Panc1 (cell line): ENCODE results near the gene HAUS1. TPM values are rescaled to one million over a fixed set of nuclear protein-coding genes. Genes with fewer than 3 reads are reported as not detected.
"Not testable (repeated sequence)": the region's sequence is repeated elsewhere in the genome, so short reads cannot be mapped to it uniquely, and the experiment has no call there.

ENCODE experiments used
- ATAC-seq: fragments of 200-7000 bp; cut with Tn5 transposase; 2 replicates; pipeline ENCODE4 v1.9.1; 2020; ENCODE audit warnings: mild to moderate bottlenecking, moderate library complexity
- BruUV-seq: library from RNA; stranded (reverse); fragments of 400-500 nt; replicated peaks from 2 replicates; lab custom pipeline; 2021; lab: Mats Ljungman, UMichigan
- CTCF ChIA-PET: fragments of 300-600 bp; sonication (Branson Sonifier 250); formaldehyde crosslinking; loops from one replicate; lab custom pipeline; 2022; ENCODE audit warnings: antibody characterized with exemption; lab: Charles Lee
- POLR2A ChIA-PET: fragments of 300-600 bp; sonication (Branson Sonifier 250); formaldehyde crosslinking; loops from one replicate; lab custom pipeline; 2022; ENCODE audit warnings: antibody characterized with exemption; lab: Charles Lee
- DNase-seq: peaks from one replicate; pipeline ENCODE4 v3.0.0-alpha.2; 2010; ENCODE audit warnings: low read depth, low spot score
- H3K27ac ChIP-seq: 2 replicates; pipeline ENCODE4 v1.5.1; 2011; ENCODE audit warnings: mild to moderate bottlenecking, low read length, inconsistent platforms
- H3K27me3 ChIP-seq: fragments of 200-500 bp; sonication (Bioruptor generic); 2 replicates; pipeline ENCODE4 v1.6.0; 2014; ENCODE audit warnings: low read length, inconsistent platforms; ENCODE audit not compliant: control insufficient read depth, insufficient read depth
- H3K36me3 ChIP-seq: fragments of 200-500 bp; sonication (Bioruptor generic); 2 replicates; pipeline ENCODE4 v1.5.1; 2014; ENCODE audit warnings: inconsistent platforms, mild to moderate bottlenecking, low read length, moderate library complexity; ENCODE audit not compliant: control insufficient read depth, insufficient read depth
- H3K4me1 ChIP-seq: 2 replicates; pipeline ENCODE4 v1.5.1; 2011; ENCODE audit warnings: inconsistent platforms, mild to moderate bottlenecking, low read length, moderate library complexity; ENCODE audit not compliant: control insufficient read depth, insufficient read depth
- H3K4me3 ChIP-seq, 2 experiments: 2 replicates each; pipeline ENCODE4 v1.5.1; 2011 to 2012; ENCODE audit warnings: low read depth in 2 of 2, low read length in 2 of 2, mild to moderate bottlenecking in 2 of 2, inconsistent platforms in 1 of 2, moderate library complexity in 1 of 2
- H3K9me3 ChIP-seq: fragments of 200-500 bp; sonication (Bioruptor generic); 2 replicates; pipeline ENCODE4 v1.5.1; 2014; ENCODE audit warnings: low read depth, mild to moderate bottlenecking, inconsistent platforms, low read length, moderate library complexity; ENCODE audit not compliant: control insufficient read depth, insufficient read depth
- CTCF ChIP-seq: fragments of 450-650 bp; IDR thresholded peaks from 2 replicates; pipeline ENCODE4 v1.5.1; 2017; ENCODE audit warnings: mild to moderate bottlenecking
- POLR2AphosphoS5 ChIP-seq: IDR thresholded peaks from 2 replicates; pipeline ENCODE4 v1.6.1; 2012; ENCODE audit warnings: mild to moderate bottlenecking, low read depth, low read length, moderate library complexity
- REST ChIP-seq, 2 experiments: IDR thresholded peaks; 2 replicates each; pipeline ENCODE4 v1.6.1; 2011 to 2012; ENCODE audit warnings: low read depth in 2 of 2, control low read depth in 1 of 2, low read length in 1 of 2, mild to moderate bottlenecking in 1 of 2, moderate library complexity in 1 of 2; ENCODE audit not compliant: insufficient read depth in 1 of 2
- SIN3A ChIP-seq: IDR thresholded peaks from 2 replicates; pipeline ENCODE4 v1.6.1; 2012; ENCODE audit warnings: low read depth, mild to moderate bottlenecking, low read length, moderate library complexity, borderline replicate concordance; ENCODE audit not compliant: insufficient read depth
- TCF7L2 ChIP-seq: IDR thresholded peaks from 2 replicates; pipeline ENCODE4 v1.6.1; 2011; ENCODE audit warnings: mild to moderate bottlenecking, low read depth, low read length, inconsistent platforms
- in situ Hi-C: cut with HindIII; loops from 2 replicates; pipeline ENCODE4 v1.10.0; 2016; ENCODE audit warnings: low sequenced_read_pairs, low pct_unique_long_range_greater_than_20kb
- intact Hi-C: fragments of 100-400 bp; cut with micrococcal nuclease; formaldehyde crosslinking; loops from one replicate; pipeline ENCODE4 v1.10.0; 2022; ENCODE audit not compliant: unreplicated experiment
- total RNA-seq: library from RNA; stranded (reverse); gene quantifications from one replicate; pipeline ENCODE4 v1.2.1, GENCODE V29; 2021; ENCODE audit not compliant: unreplicated experiment

HAUS1 gene
- total RNA-seq, 1 experiment from 2014 or later, result 28.4 TPM

- no peak for ATAC-seq
These were observed 24.0 kb upstream of the HAUS1 start for GRCh38 chr18:46080156-46080555.

GRCh38 chr18:46084431-46084830 lies 19.8 kb upstream of the HAUS1 start:
- H3K27me3 ChIP-seq, result no peaks in the 10 kb centered on the region
- H3K4me3 ChIP-seq, result no peak overlapping the region
- H3K27ac ChIP-seq, result no peak overlapping the region
- peaks cover 26% of the 10 kb centered on the region for H3K36me3 ChIP-seq
- TSS peak; percentile 34 for BruUV-seq
- H3K4me1 ChIP-seq, result no peaks in the 10 kb centered on the region
- in situ Hi-C loops (no loop called here), intact Hi-C loops (no loop called here)
- ChIA-PET CTCF (no interaction called here), POLR2A (no interaction called here)
- no peak for TF ChIP-seq SIN3A
- TF ChIP-seq TCF7L2, result no peak
- no peak for TF ChIP-seq POLR2AphosphoS5
- TF ChIP-seq CTCF, result no peak
- no peak for TF ChIP-seq REST (IDR thresholded peaks at IDR 0.05; ENCODE audit: insufficient read depth in 1 of 2, low read depth in 2 of 2, low read length in 1 of 2)
- H3K9me3 ChIP-seq, result no peaks in the 10 kb centered on the region
- DNase-seq (no peak), ATAC-seq (no peak)

More at GRCh38 chr18:46080156-46080555, 24.0 kb upstream of the HAUS1 start:
- BruUV-seq, result no TSS peak
- H3K9me3 ChIP-seq, result no peaks in the 10 kb centered on the region
- in situ Hi-C loops, result no loop called here
- CTCF ChIA-PET, result no interaction called here
- H3K27me3 ChIP-seq, result no peaks in the 10 kb centered on the region
- H3K4me1 ChIP-seq, result no peaks in the 10 kb centered on the region
- H3K4me3 ChIP-seq, result no peak overlapping the region
- intact Hi-C loops, result no loop called here
- DNase-seq, result no peak
- TF ChIP-seq REST (IDR thresholded peaks at IDR 0.05; ENCODE audit: insufficient read depth in 1 of 2, low read depth in 2 of 2, low read length in 1 of 2) (no peak), TCF7L2 (no peak), SIN3A (no peak), CTCF (no peak), POLR2AphosphoS5 (no peak)
- H3K36me3 ChIP-seq, result peaks cover 15% of the 10 kb centered on the region; the same call in 1 of the 2 replicates
- H3K27ac ChIP-seq, result no peak overlapping the region
- POLR2A ChIA-PET, result no interaction called here

- DNase-seq, H3K9me3 ChIP-seq, H3K4me3 ChIP-seq, H3K27ac ChIP-seq, H3K27me3 ChIP-seq, ATAC-seq, in situ Hi-C loops, BruUV-seq, H3K4me1 ChIP-seq, intact Hi-C loops, CTCF ChIA-PET, POLR2A ChIA-PET: not testable (repeated sequence)
- H3K36me3 ChIP-seq, result peaks cover 43% of the 10 kb centered on the region
These were observed 15.7 kb upstream of the HAUS1 start for GRCh38 chr18:46088501-46088900.
